Ishikawa (cell line): Measurements from ENCODE around the gene PKDREJ.

Experiments
- CEBPB ChIP-seq: IDR thresholded peaks from 2 replicates; pipeline ENCODE4 v1.6.1; 2012
- CREB1 ChIP-seq: IDR thresholded peaks from 2 replicates; pipeline ENCODE4 v1.6.1; 2012; ENCODE audit warnings: low read depth
- EGR1 ChIP-seq: IDR thresholded peaks from 2 replicates; pipeline ENCODE4 v1.6.1; 2012
- EP300 ChIP-seq: IDR thresholded peaks from 2 replicates; pipeline ENCODE4 v1.6.1; 2012; ENCODE audit warnings: borderline replicate concordance
- FOXM1 ChIP-seq: IDR thresholded peaks from 2 replicates; pipeline ENCODE4 v1.6.1; 2012; ENCODE audit warnings: low read depth, borderline replicate concordance
- NFIC ChIP-seq: IDR thresholded peaks from 2 replicates; pipeline ENCODE4 v1.6.1; 2012
- RAD21 ChIP-seq: IDR thresholded peaks from 2 replicates; pipeline ENCODE4 v1.6.1; 2012; ENCODE audit warnings: low read depth
- TAF1 ChIP-seq: IDR thresholded peaks from 2 replicates; pipeline ENCODE4 v1.6.1; 2012; ENCODE audit warnings: low read depth, mild to moderate bottlenecking
- TCF12 ChIP-seq: IDR thresholded peaks from 2 replicates; pipeline ENCODE4 v1.6.1; 2012; ENCODE audit warnings: low read depth
- TEAD4 ChIP-seq: IDR thresholded peaks from 2 replicates; pipeline ENCODE4 v1.6.1; 2012
- YY1 ChIP-seq: IDR thresholded peaks from 2 replicates; pipeline ENCODE4 v1.6.1; 2012; ENCODE audit warnings: low read depth
- ZBTB7A ChIP-seq: IDR thresholded peaks from 2 replicates; pipeline ENCODE4 v1.6.1; 2012; ENCODE audit warnings: low read depth
- TF ChIP-seq, protein P1 (sequence below): IDR thresholded peaks from 2 replicates; pipeline ENCODE4 v1.6.1; 2012
- TF ChIP-seq, protein P2 (sequence below): IDR thresholded peaks from 2 replicates; pipeline ENCODE4 v1.6.1; 2012
- TF ChIP-seq, protein P3 (sequence below): IDR thresholded peaks from 2 replicates; pipeline ENCODE4 v1.6.1; 2012; ENCODE audit warnings: low read depth, mild to moderate bottlenecking

PKDREJ gene

DNA sequence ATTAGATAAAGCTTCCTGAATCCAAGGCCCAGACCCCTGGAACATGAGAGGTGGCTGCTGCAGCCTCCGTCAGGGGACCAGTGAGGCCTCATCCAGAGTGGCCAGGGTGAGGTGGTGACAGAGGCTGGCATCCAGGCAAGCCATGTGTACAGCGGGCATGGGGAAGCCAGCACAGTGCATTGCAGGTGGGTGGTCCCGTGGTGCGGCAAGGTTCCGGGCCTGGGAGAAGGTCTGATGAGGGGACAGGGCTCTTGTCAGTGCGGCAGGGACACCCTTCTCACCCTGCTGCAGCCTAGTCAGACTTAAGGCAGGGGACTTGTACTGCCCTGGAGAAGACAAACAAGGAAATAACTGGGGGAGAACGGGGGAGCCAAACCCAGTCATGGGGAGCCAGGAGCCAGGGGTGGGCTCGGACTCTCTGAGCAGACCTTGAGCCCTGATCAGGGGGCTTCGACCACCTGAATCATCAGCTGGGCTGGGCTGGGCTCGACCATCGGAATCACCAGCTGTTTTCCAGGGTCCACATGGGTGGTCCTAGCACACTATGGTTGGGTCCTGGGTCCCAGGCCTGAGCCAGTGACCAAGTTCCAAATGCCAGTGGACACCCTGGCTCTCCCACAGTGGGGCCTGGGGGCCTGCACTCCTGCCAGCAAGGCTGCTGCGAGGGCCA lies 9.8 kb upstream of the PKDREJ start:
- no peak for TF ChIP-seq TEAD4
- TF ChIP-seq YY1, result no peak

DNA sequence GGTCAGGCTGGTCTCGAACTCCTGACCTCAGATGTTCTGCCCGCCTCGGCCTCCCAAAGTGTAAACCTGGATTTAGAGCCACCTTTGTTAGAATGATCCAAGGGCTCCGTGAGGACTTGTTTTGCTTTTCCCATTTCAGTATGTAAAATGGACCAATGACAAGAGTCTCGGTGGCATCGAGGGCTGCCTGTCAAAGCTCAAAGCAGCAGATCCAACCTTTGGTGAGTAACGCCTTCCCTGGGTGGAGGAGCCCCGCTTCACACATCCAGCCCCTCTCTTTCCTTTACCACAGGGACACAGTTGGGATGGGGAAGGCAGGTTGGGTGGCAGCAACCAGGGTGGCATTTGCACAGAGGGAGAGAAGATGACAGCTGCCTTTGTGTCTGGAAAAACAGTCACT lies 9.1 kb upstream of the PKDREJ start:
- TF ChIP-seq YY1, result no peak

DNA sequence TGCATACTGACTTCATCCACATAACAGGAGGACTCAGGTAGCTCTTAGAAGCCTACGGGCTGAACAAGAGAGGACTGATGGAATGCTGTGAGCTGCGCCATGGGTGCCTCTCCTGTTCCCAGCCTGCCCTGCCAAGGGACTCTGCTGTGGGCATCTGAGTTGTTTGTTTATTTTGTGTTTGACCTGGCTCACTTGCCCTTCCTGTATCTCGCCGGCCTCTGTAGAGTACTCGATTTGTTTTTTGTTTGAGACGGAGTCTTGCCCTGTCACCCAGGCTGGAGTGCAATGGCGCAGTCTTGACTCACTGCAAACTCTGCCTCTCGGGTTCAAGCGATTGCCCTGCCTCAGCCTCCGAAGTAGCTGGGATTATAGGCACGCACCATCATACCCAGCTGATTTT lies 6.4 kb upstream of the PKDREJ start:
- TF ChIP-seq NFIC, result no peak
- TF ChIP-seq, protein P1, sequence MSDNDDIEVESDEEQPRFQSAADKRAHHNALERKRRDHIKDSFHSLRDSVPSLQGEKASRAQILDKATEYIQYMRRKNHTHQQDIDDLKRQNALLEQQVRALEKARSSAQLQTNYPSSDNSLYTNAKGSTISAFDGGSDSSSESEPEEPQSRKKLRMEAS, result no peak
- no peak for TF ChIP-seq FOXM1
- TF ChIP-seq TEAD4, result no peak
- TF ChIP-seq TCF12, result no peak
- no peak for TF ChIP-seq EP300
- TF ChIP-seq RAD21, result no peak
- TF ChIP-seq ZBTB7A, result no peak
- TF ChIP-seq, protein P2, sequence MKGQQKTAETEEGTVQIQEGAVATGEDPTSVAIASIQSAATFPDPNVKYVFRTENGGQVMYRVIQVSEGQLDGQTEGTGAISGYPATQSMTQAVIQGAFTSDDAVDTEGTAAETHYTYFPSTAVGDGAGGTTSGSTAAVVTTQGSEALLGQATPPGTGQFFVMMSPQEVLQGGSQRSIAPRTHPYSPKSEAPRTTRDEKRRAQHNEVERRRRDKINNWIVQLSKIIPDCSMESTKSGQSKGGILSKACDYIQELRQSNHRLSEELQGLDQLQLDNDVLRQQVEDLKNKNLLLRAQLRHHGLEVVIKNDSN, result no peak
- no peak for TF ChIP-seq CREB1
- no peak for TF ChIP-seq TAF1
- TF ChIP-seq EGR1, result no peak
- no peak for TF ChIP-seq CEBPB
- no peak for TF ChIP-seq YY1
- TF ChIP-seq, protein P3, sequence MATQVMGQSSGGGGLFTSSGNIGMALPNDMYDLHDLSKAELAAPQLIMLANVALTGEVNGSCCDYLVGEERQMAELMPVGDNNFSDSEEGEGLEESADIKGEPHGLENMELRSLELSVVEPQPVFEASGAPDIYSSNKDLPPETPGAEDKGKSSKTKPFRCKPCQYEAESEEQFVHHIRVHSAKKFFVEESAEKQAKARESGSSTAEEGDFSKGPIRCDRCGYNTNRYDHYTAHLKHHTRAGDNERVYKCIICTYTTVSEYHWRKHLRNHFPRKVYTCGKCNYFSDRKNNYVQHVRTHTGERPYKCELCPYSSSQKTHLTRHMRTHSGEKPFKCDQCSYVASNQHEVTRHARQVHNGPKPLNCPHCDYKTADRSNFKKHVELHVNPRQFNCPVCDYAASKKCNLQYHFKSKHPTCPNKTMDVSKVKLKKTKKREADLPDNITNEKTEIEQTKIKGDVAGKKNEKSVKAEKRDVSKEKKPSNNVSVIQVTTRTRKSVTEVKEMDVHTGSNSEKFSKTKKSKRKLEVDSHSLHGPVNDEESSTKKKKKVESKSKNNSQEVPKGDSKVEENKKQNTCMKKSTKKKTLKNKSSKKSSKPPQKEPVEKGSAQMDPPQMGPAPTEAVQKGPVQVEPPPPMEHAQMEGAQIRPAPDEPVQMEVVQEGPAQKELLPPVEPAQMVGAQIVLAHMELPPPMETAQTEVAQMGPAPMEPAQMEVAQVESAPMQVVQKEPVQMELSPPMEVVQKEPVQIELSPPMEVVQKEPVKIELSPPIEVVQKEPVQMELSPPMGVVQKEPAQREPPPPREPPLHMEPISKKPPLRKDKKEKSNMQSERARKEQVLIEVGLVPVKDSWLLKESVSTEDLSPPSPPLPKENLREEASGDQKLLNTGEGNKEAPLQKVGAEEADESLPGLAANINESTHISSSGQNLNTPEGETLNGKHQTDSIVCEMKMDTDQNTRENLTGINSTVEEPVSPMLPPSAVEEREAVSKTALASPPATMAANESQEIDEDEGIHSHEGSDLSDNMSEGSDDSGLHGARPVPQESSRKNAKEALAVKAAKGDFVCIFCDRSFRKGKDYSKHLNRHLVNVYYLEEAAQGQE, result no peak

DNA sequence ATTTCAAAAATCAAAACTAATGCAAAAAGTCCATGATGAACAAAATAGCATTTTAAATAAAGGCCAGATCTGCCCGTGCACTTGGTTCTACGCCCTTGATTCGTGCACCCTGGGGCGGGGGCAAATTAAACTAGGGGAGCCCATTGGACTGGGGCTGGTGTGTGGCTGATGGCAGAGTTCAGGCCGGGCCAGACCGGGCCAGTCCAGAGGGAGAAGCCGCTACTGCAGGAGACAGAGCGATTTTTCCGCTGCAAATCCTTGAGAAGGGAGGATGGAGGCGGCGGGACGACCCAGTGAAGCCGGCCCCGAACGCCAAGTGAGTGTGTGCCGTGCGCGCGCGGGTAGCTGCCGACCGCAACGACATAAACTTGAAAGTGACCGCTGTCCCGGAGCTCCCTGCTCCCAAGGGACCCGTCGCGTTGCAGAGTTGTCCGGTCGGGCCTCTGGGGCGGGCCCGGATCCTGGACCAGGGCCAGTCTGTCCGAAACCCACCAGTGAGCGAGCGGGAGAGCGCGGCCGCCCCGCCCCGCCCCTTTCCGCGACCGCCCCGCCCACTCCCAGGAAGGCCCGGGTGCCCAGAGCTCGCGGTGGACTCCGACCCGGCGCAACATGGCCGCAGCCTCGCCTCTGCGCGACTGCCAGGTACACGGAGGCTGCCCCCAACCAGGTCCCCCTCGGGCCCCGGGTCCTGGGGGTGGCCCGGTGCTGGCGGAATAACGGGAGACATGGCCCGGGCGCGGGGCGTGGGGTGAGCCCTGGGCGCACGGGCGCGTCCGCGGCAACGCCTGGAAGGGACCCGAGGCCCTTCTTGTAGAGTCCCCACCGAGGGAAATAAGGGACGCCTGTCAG lies 4.5 kb upstream of the PKDREJ start, which contains the start of gene TTC38:
TTC38 (plus strand) TSS at position 578 of the 849 bp plus-strand sequence; CDS start at position 610, 32 bp downstream.
- peak; percentile 69 for TF ChIP-seq NFIC
- TF ChIP-seq TCF12, result no peak; the same call in 1 of the 2 replicates
- TF ChIP-seq, protein P2, result no peak
- TF ChIP-seq FOXM1, result no peak
- TF ChIP-seq, protein P1, result no peak; the same call in 1 of the 2 replicates
- TF ChIP-seq TEAD4, result no peak
- no peak for TF ChIP-seq EGR1
- TF ChIP-seq CEBPB, result no peak
- TF ChIP-seq YY1, result peak; percentile 90
- TF ChIP-seq, protein P3, result no peak
- peak; percentile 82 for TF ChIP-seq TAF1
- no peak for TF ChIP-seq CREB1
- no peak for TF ChIP-seq ZBTB7A
- TF ChIP-seq EP300, result no peak
- no peak for TF ChIP-seq RAD21

DNA sequence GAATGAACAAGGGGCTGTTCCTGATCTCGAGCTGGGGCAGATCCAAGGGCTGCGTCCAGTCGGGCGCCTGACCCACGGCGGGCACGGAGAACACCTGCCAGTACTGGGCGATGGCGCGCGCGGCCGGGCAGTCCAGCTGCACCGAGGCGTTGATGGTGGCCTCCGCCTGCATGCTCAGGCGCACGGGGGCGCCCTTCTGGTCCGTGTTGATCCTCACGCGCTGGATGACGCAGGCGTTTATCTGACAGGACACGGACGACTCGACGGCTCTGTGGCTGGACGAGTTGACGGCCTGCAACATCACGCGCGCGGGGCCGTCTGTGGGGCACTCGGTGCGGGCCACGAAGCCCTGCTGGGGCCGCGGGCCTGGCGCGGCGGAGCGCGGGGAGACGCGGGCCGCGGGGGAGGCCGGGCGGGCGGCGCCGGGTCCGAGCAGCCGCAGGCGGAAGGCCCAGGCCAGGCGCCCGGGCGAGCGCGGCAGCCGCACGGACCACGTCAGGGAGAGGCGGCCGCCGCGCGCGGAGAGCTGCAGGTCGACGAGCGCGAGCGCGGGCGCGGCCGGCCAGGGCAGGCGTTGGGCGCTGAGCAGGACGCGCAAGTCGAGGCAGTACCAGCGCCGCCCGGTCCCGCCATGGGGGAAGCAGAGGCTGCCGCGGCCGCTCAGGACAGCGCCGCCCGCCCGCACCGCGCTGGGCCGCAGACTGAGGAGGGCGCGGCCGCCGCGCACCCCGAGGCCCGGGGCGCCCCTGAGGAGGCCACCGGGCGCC lies 511 bp downstream of the PKDREJ start:
- no peak for TF ChIP-seq EGR1
- TF ChIP-seq, protein P1, result no peak
- TF ChIP-seq FOXM1, result no peak
- no peak for TF ChIP-seq YY1
